GM21717 (cell line): ENCODE data around the gene SLC5A11.

Experiments
- ATAC-seq: cut with Tn5 transposase; IDR thresholded peaks from one replicate; pipeline ENCODE4 v1.9.1; 2021; ENCODE audit warnings: mild to moderate bottlenecking, moderate library complexity; ENCODE audit not compliant: unreplicated experiment

SLC5A11 gene

DNA sequence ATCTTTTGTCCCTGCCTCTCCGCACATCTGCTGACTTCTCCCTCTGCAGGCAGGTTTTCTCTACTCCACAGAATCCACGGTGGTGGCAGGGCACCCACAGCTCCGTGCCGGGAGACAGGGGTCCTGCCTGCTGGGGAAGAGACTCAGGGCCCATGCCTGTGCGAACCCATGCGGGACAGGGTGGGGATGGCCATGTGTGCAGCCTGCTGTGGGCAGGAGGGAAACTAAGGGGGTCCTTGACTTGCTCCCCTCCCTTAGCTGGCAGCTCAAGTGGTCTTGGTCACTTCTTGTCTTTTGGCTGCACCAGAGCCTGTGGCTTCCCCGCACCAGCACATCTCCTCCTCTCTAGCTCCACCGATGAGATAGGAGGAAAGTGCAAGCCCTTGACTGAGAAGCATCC, 69.8 kb downstream of the SLC5A11 start:
- no peak for ATAC-seq

DNA sequence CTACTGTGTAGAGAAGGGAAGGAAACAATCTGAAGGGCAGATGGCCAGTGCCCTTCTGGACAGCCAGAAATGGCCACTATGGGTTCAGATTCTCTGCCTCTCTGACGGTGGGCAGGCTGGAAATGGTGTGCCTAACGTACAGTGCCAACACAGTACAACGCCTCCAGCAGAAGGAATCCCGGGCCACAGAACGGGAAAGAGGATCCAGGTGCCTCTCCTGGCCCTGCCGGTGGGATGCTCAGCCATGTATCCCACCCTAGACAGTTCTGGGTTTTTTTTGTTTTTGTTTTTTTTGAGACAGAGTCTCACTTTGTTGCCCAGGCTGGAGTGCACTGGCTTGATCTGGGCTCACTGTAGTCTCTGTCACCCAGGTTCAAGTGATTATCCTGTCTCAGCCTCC, 71.5 kb downstream of the SLC5A11 start:
- ATAC-seq = no peak

DNA sequence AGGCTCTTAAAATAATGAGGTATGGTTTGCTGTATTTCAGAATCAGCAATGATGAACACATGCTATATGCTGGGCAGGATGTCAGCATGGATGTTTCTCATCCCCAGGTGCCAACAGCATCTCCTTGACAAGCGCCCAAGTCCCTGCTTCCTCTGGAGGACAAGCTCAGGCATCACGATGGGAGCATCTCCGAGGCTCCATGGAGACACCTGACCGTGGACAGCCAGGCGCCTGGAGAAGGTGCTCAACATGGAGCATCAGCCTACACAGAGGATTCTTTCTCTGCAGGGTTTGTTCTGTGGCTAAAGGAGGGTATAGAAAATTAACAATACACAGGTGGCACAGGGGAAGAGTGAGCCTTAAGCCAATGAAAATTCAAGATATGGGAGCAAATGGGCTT, 72.1 kb downstream of the SLC5A11 start:
- no peak for ATAC-seq

DNA sequence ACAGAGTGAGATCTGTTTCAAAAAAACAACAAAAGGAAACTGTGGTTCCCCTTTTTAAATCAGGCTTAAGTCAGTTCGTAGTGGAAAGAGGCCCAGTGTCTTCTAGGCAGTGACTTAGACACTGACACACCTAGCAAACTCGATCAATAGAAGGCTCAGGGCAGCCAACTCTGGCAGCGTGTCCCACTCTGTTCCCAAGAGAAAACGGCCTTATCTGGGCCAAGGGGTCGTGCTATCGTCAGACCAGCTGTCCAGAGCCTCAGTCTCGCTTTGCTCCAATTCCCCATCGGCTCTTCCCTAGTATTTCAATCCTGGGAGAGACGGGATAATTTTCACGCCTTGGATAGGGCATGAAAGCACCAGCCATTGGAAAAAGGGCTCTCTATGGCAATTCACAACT, 72.9 kb downstream of the SLC5A11 start:
- no peak for ATAC-seq

DNA sequence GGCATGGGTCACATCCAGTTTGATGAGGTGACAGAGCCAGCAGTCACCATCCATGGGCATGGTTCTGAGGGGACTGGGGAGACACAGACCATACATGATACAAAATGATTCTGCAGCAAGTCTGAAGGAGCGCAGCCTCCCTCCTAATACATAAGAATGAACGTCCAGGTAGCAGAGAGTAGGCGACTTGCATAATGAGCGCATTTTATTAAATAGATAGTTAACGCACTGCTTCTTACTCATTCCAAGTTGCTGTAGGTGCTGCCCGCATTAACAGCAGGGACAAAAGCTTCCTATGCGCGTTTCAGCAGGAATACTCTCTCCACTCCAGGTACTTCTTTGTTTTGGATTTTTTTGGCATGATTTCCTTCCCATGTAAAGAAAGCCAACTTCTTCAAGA, 73.8 kb downstream of the SLC5A11 start:
- ATAC-seq = no peak

DNA sequence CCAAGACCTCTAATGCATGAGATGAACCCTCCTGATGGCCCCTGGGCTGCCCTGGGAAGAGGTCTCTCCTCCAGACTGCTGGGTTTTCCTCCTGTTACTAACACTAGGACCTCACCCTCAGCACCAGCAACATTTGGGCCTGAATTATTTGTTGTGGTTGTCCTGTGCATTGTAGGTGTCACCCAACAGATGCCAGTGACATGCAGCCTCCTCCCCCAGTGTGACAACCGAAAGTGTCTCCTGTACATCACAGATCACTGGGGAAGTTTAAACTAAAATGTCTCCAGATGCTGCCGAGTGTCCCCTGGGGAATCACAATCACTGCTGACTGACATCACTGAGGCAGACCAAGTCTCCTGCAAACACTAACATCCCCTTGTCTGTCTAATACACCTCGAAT, 74.8 kb downstream of the SLC5A11 start:
- ATAC-seq = no peak

DNA sequence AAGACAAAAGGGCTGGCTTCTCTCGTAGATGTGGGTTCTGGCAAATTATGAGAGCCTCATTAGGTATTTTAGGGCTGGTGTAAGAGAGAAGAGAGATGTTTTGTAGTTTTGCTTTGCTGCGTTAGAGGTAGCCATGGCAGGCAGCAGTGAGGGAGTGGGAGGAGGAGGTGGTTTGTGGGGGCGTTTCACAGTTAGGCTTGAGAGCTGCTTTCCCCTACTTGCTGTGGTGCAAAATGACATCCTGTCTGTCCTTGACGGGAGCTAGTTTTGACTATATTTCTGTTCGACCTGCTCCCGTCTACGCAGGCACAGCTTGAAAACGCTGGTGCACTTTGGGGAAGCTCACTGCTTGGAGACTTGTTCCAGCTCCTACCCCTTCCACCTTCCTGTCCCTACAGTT, 75.5 kb downstream of the SLC5A11 start:
- no peak for ATAC-seq

DNA sequence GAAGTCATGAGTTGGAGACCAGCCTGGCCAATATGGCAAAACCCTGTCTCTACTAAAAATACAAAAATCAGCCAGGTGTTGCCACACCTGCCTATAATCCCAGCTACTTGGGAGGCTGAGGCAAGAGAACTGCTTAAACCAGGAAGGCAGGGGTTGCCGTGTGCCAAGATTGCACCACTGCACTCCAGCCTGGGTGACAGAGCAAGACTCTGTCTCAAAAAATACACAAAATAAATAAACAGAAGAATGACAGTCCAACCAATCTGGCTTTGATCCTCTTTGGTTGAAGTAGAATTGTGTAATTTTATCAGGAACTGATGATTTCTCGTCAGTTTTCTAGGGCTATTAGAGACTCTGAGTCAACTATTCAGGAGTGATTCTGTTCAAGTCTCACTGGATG, 79.4 kb downstream of the SLC5A11 start:
- ATAC-seq = no peak

DNA sequence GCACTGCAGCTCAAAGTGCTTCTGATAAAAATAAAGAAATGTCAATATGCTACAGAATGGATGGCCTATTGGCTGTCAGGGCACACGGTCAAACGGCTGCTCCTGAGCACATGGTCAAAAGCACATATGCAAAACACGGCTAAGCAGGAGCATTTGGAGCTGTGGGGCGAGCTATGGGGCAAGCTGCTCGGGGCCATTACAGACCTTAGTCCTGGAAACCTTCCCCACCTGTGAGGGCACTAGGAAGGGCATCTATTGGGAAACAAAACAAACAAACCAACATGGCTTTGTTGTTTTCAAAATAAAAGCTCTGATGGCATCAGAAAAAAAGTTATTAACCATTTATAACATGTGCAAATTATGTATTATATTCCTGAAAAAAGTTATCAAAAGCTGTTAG, 83.6 kb downstream of the SLC5A11 start:
- no peak for ATAC-seq

DNA sequence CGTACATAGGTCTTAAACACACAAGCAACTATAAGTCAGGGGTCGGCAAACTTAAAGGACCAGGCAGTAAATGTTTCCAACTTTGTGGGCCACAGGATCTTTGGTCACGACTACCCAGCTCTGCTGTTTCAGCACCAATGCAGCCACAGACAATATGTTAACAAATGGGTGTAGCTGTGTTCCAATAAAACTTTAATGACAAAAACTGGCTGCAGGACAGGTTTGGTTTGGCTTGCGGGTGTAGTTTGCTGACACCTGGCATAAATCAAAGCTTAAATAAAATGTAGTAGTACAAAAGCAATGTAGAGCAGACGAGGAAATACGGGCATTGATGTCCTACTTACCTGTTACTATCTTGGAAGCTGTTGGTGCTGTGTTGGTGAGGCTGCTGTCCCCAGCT, 84.7 kb downstream of the SLC5A11 start:
- no peak for ATAC-seq

DNA sequence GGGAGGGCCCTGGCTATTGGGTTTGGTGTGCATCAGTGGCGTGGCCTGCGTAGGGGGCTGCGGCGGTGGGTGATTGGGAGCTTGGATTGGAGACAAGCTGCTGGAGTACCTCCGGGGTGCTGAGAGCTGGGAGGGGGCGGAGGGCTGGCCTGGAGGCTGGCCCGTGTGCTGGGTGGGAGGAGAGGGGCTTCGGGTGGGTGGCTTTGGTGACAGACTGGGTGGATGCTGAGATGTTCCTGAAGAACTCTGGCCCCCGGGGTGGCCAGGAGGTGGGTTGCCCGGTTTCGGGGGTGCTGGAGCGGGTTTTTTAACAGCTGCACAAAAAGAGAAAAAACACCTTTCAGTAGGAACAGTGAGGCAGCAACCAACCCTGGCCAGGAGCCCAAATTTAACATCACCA, 85.3 kb downstream of the SLC5A11 start:
- no peak for ATAC-seq

DNA sequence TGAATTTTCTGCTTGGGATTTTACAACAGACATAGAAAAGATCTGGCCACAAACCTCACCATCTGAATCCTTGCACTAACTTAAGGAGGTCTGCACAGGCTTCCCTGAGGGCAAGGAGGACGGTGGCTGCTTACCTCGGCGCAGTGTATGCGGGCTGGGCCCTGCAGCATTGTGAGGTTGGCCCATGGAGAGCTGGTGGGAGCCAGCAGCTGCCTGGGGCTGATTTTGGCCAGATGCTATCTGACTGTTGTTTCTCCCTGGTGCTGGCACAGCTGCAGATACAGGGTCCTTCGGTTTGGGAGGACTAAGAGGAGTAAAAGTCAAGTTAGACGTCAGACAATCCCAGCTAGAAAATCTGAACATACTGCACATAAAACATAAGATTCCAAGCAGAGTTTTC, 89.6 kb downstream of the SLC5A11 start:
- no peak for ATAC-seq

DNA sequence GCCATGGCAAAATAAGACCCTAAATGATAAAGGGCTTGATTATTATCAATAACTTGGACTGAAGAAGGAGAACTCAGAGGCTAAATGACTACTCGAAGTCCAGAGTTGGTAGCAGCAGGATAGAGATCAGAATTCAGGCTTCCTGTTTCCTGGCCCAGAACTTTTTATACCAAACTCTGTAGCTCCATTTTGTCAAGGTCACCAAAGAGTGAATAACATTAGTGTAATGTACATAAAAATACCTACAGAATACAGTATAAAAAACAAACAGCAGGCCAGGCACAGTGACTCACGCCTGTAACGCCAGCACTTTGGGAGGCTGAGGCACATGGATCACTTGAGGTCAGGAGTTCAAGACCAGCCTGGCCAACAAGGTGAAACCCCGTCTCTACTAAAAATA, 90.4 kb downstream of the SLC5A11 start:
- no peak for ATAC-seq

DNA sequence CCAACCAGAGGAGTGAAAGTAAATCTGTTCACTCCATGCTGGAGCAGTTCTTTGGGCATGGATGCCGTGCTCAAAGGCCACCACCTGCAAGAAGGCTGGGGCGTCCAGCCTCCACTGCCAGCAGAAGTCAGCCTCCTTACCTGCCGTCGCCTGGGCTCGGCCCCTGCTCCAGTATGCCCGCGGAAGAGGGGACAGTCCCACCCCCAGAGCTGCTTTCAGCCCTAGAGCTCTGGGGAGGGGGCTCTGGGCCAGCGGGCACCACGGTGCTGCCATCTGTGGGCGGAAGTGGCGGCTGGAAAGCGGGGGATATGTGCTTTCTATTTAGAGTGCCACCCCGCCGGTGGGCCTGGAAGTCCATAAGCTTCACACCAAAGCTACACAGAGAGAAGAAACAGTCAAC, 93.5 kb downstream of the SLC5A11 start:
- ATAC-seq = no peak

DNA sequence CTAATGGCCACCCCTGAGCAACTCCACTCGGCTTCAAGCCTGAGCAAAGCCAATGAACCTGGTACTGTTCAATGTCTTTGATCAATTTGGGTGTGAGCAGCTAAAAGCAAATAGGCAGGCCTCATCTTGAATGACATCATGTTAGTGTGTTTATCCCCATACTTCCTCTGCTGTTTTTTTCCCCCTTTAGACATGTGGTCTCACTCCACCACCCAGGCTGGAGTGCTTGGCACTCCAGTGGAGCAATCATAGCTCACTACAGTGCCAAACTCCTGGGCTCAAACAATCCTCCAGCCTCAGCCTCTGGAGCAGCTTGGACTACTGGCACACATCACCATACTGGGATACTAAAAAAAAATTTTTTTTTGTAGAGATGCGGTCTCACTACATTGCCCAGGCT, 94.0 kb downstream of the SLC5A11 start:
- ATAC-seq = no peak

DNA sequence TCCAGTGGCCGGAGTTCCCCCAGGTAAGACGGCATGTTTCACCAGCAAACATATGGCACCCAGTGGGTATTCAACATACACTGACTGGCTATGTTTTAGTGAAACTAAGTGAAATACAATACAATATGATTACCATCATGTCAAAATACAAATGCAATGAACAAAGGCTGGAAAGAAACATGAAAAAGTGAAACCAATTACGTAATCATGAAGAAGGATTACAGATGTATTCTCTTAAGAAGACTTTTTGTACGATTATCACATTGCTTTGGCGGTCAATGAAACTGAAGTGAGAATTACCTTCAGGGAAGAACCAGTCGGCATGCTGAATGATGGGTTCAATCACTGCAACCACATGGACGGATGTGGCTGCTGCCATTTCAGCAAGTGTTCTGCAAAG, 97.7 kb downstream of the SLC5A11 start:
- ATAC-seq = no peak

DNA sequence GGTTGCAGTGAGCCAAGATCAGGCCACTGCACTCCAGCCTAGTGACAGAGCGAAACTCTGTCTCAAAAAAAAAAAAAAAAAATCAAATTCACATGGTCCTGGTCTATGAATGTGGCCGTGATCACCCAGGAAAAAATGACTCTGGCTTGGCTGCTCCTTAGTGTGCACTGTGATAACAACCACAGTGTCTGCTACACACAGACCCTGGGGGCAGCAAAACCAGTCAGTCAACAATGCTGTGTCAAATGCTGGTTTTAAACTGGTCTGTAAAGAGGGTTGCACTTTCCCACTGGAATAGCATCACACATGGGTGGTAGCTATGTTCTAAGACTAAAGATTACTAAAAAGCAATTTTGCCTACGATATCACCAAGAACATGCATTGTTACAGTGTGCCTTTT, 98.4 kb downstream of the SLC5A11 start:
- no peak for ATAC-seq

DNA sequence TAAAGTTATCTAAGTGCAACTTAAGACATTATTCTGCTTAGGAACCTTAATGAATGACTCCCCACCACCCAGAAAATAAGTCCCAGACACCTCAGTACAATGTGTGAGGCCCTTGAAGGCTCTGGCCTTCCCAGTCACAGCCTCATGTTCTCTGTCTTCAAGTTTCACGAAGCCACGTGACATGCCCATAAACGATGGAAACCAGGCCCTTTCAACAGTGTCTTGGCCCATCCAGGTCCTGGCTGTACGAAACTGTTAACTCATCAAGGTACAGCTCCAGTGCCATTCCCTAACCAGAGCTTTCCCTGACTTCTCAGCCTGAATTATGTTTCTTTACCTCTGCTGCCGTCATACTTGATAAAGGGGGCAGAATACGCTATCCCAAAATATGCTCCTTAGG, 100.4 kb downstream of the SLC5A11 start:
- ATAC-seq = no peak

DNA sequence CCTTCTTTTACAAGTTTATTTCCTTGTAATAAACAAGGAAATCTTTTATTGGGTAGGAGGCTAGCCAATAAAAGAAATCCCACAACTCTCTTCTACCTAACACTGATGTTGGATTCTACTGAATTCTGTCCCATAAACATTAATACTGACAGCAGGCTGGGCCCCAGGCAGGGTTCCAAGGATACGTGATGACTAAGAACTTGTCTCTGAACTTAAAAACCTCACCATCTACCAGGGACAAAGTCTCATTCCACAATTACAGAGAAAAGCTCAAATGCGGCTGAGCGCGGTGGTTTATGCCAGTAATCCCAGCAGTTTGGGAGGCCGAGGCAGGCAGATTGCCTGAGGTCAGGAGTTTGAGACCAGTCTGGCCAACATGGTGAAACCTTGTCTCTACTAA, 104.5 kb downstream of the SLC5A11 start:
- ATAC-seq = no peak

DNA sequence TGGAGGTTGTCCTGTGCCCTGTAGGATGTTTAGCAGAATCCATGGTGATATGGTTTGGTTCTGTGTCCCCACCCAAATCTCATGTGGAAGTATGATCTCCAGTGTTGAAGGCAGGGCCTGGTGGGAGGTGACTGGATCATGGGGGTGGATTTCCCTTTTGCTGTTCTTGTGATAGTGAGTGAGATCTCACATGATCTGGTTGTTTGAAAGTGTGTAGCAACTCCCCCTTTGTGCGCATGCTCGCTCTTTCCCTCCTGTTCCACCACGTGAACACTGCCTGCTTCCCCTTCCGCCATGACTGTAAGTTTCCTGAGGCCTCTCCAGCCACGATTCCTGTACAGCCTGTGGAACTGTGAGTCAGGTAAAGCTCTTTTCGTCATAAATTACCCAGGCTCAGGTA, 107.5 kb downstream of the SLC5A11 start:
- no peak for ATAC-seq

DNA sequence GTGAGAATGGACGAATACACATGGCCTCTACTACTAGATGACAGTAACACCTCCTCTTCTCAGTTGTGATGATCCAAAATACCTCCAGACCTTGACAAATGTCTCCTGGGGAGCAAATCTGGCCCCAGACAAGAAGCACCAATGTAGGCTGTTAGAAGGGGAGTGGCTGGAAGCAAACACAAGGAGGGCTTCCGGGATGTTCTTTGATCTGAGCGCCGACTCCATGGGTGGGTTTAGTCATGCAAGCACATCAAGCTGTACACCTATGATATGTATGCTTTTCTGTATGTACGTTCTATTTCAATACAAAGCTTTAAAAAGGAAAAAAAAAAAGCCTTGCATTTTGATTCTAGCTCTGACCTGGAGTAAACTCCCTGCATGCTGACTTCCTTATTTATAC, 108.0 kb downstream of the SLC5A11 start:
- ATAC-seq = no peak

DNA sequence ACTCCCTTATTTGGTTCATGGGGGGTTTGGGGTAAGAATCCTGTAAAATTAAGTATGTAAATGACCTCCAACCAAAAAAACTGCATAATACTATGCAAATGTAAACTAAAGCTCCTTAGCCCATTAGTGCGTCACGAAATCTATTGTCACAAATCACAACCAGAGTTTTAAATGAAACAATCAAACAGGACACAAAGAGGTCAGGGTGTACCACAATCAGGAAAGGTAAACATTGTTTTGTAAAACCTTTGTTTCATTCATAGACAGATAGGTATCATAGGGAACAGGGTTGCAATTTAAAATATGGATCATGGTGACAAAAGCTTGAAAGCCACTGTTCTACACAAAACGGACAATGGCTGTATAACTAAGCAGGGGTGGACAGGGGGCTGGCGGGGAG, 108.4 kb downstream of the SLC5A11 start:
- ATAC-seq = no peak

DNA sequence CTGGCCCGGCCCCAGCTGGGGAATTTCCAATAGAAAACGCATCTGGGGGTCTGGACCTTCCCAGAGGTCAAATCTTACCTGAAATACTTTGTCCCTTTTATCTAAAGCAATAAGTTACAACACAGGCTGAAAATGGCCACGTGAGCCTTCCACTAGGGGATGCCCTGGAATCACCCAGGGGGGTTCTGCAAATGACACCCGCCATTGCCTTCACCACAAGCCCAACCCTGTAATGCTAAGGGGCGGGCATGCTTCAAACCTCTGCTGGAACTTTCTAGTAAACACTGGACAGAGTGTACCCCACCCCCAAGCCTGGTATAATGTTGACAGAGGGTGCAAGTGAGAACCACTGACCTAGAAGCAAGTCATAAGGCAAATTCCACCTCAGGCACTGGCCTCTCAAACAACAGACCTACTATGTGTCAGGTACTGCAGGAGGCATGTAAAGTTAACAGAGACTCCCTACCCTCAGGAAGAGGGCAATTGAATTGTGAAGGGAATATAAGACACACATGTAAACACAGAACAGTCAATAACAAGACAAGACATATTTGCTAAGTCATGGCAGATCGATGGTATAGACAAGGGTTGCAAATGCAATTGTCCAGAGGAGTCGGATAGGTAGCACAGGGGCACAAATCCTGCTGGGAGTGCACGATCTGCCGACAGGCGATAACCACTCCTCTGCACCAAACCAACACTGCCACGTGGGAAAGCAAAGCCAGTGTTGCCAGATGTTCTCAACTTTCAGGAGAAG, 110.4 kb downstream of the SLC5A11 start:
- ATAC-seq = no peak
